Naive B cell (primary cell): ENCODE results near the gene NHERF1. TPM values are rescaled to one million over a fixed set of nuclear protein-coding genes. Genes with fewer than 3 reads are reported as not detected.
A peak's percentile ranks its signal among the peaks of the same experiment; 100 is the strongest.

ENCODE experiments used
- ATAC-seq, 2 donors: fragments of 150-1000 bp; cut with Tn5 transposase; 2 replicates each; pipeline ENCODE4 v1.10.0; 2021; ENCODE audit warnings: low read depth in 2 of 2, mild to moderate bottlenecking in 2 of 2, moderate library complexity in 2 of 2
- DNase-seq: peaks from one replicate; pipeline ENCODE4 v3.0.0; 2022
- H3K27ac Mint-ChIP-seq, 6 donors: one replicate each; pipeline ENCODE4 v1.8.0; 2020 to 2022; ENCODE audit warnings: mild to moderate bottlenecking in 6 of 6, mixed read lengths in 6 of 6, moderate library complexity in 5 of 6, inconsistent platforms in 2 of 6
- H3K27me3 Mint-ChIP-seq, 3 donors: one replicate each; pipeline ENCODE4 v1.8.0; 2021 to 2022; ENCODE audit warnings: mixed read lengths in 3 of 3, mild to moderate bottlenecking in 1 of 3
- H3K36me3 Mint-ChIP-seq, 2 donors: one replicate each; pipeline ENCODE4 v1.8.0; 2020 to 2022; ENCODE audit warnings: mixed read lengths in 2 of 2, inconsistent platforms in 1 of 2, mild to moderate bottlenecking in 1 of 2
- H3K4me1 Mint-ChIP-seq, 3 donors: one replicate each; pipeline ENCODE4 v1.8.0; 2020 to 2022; ENCODE audit warnings: mixed read lengths in 3 of 3, inconsistent platforms in 1 of 3, mild to moderate bottlenecking in 1 of 3, moderate library complexity in 1 of 3
- H3K4me3 Mint-ChIP-seq, 8 donors: one replicate each; pipeline ENCODE4 v1.8.0; 2020 to 2022; ENCODE audit warnings: mild to moderate bottlenecking in 8 of 8, mixed read lengths in 8 of 8, moderate library complexity in 8 of 8, inconsistent platforms in 2 of 8
- H3K9me3 Mint-ChIP-seq, 7 donors: one replicate each; pipeline ENCODE4 v1.8.0; 2020 to 2022; ENCODE audit warnings: mixed read lengths in 7 of 7, mild to moderate bottlenecking in 5 of 7, inconsistent platforms in 2 of 7, moderate library complexity in 1 of 7
- polyA plus RNA-seq, 6 donors: library from polyadenylated mRNA; unstranded; fragments of 300-500 nt; fragmentation: Illumina TruSeq; gene quantifications; one replicate each; pipeline ENCODE4 v1.2.3, GENCODE V29; 2021; ENCODE audit warnings: low read depth in 6 of 6

NHERF1 gene
- polyA plus RNA-seq, 6 donors from 2014 or later = 66.4 to 122 (median 95.9) TPM

DNA sequence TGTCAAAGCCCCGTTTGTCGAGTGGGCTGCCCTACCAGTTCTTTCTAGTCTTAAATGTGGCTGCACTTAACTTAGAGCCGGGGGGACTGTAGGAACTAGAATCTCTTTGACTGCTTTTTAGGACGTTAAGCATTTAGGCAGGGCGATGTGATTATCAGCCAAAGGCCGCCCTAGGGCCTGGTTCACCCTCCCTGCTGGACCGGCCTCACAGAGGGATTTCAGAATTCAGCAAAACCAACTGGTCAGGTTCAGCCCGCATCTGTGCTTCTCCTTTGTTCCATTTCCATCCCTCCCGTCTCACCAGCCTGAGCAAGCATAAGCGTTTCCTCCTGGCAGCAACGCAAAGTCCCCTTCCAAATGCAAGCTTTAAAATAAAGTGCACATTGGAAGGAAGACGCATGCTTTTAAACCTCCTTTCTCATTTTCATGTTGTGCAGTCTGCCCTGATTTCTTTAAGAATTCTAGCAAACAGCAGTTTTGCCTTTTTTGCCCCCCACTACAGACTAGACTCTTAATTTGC lies 44.2 kb downstream of the NHERF1 start:
- Mint-ChIP-seq H3K4me1 (peaks cover 13 to 17% (median 15%) of the 10 kb centered on the region in 3 donors), H3K27me3 (no peaks in the 10 kb centered on the region), H3K9me3 (no peaks in the 10 kb centered on the region), H3K27ac (no peak overlapping the region), H3K4me3 (no peak overlapping the region), H3K36me3 (peaks cover 25 to 29% of the 10 kb centered on the region in 2 donors)
- DNase-seq = no peak
- no peak for ATAC-seq

DNA sequence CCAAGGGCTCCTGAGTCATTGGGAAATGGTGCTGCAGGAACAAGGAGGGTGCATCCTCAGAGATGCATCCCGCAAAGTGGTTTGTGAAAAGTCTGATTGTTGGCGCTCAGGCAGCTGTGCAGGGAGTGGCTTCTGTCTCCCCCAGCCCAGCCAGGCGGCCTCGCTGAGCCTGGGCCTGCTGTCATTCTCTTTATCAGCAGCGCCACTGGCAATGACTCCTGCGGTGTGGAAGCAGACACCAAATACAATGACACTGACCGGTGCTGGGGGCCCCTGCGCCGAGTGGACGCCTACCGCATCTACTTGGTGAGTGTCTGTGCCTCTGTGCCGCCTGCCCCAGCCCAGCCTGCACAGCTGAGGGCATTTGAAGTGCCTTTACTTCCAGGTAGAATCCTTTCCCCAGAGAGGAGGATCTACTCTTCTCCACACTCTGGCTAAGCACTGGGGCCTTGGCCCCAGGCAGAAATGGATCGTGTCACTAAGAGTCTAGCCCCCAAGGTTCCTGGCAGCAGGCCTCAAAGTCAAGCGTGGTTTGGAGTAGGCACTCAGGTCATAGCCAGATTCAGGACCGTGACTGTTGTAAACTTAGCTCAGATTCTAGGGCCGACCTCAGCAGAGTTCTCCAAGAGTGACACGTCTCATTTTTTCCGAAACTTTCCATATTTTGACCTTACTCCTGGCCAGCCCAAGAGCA lies 47.0 kb downstream of the NHERF1 start:
- Mint-ChIP-seq H3K4me3 (no peak overlapping the region), H3K27ac (no peak overlapping the region), H3K9me3 (no peaks in the 10 kb centered on the region), H3K27me3 (no peaks in the 10 kb centered on the region), H3K4me1 (peaks cover 11 to 15% (median 12%) of the 10 kb centered on the region in 3 donors), H3K36me3 (peaks cover 23 to 25% of the 10 kb centered on the region in 2 donors)
- ATAC-seq (no peak), DNase-seq (no peak)

- Mint-ChIP-seq H3K4me1 (peaks cover 5 to 8% (median 7%) of the 10 kb centered on the region in 3 donors), H3K27ac (no peak overlapping the region), H3K4me3 (no peak overlapping the region), H3K36me3 (peaks cover 25 to 26% of the 10 kb centered on the region in 2 donors), H3K9me3 (no peaks in the 10 kb centered on the region), H3K27me3 (no peaks in the 10 kb centered on the region)
- DNase-seq (no peak), ATAC-seq (no peak)
These were observed 47.8 kb downstream of the NHERF1 start for GRCh38 chr17:74796211-74796610.

- H3K9me3 Mint-ChIP-seq = no peaks in the 10 kb centered on the region
- H3K27me3 Mint-ChIP-seq = no peaks in the 10 kb centered on the region
- no peak overlapping the region for H3K27ac Mint-ChIP-seq
- ATAC-seq = no peak
- peaks cover 25 to 31% of the 10 kb centered on the region in 2 donors for H3K36me3 Mint-ChIP-seq
- DNase-seq = no peak
- no peak overlapping the region for H3K4me3 Mint-ChIP-seq
- peaks cover 0 to 3% (median 3%) of the 10 kb centered on the region in 3 donors for H3K4me1 Mint-ChIP-seq
These were observed 48.4 kb downstream of the NHERF1 start for GRCh38 chr17:74796866-74797265.

- H3K27ac Mint-ChIP-seq = no peak overlapping the region
These were observed 49.4 kb downstream of the NHERF1 start for GRCh38 chr17:74797824-74798223.

GRCh38 chr17:74798239-74798707 lies 49.8 kb downstream of the NHERF1 start:
- Mint-ChIP-seq H3K27ac (no peak overlapping the region), H3K4me3 (no peak overlapping the region), H3K27me3 (no peaks in the 10 kb centered on the region), H3K9me3 (no peaks in the 10 kb centered on the region), H3K36me3 (peaks cover 18 to 35% of the 10 kb centered on the region in 2 donors), H3K4me1 (peaks cover 0 to 3% (median 0%) of the 10 kb centered on the region in 3 donors)
- ATAC-seq (no peak), DNase-seq (no peak)

More at GRCh38 chr17:74797824-74798223, 49.4 kb downstream of the NHERF1 start:
- Mint-ChIP-seq H3K4me3 (no peak overlapping the region), H3K27me3 (no peaks in the 10 kb centered on the region), H3K9me3 (no peaks in the 10 kb centered on the region), H3K36me3 (peaks cover 22 to 35% of the 10 kb centered on the region in 2 donors), H3K4me1 (peaks cover 0 to 3% (median 0%) of the 10 kb centered on the region in 3 donors)
- DNase-seq (no peak), ATAC-seq (no peak)

- H3K9me3 Mint-ChIP-seq = no peaks in the 10 kb centered on the region
- peaks cover 16 to 35% of the 10 kb centered on the region in 2 donors for H3K36me3 Mint-ChIP-seq
- no peaks in the 10 kb centered on the region for H3K27me3 Mint-ChIP-seq
- H3K27ac Mint-ChIP-seq = no peak overlapping the region
- DNase-seq = no peak
- H3K4me1 Mint-ChIP-seq = peaks cover 0 to 7% (median 0%) of the 10 kb centered on the region in 3 donors
- ATAC-seq = no peak
- H3K4me3 Mint-ChIP-seq = no peak overlapping the region
These were observed 50.7 kb downstream of the NHERF1 start for GRCh38 chr17:74799097-74799496.

DNA sequence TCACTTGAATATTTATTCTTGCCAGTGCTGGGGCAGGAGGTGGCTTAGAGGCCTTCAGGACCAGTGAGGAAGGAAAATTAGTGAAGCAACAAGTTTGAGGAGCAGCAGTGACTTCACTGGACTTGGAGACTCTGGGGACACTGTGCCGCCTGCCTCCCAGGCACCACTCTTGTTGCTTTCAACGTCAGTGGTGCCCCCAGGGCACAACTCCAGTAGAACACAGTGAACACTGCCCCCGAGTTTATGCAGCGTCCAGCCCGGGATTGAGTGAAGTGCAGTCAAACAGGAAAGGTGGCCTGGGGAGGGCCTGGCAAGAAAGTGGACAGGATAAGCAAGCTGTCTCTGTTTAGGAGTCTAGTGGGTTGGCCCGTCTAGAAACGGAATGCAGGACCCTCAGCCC lies 52.1 kb downstream of the NHERF1 start:
- H3K36me3 Mint-ChIP-seq = peaks cover 10 to 27% of the 10 kb centered on the region in 2 donors
- no peak for ATAC-seq
- H3K4me3 Mint-ChIP-seq = no peak overlapping the region
- H3K9me3 Mint-ChIP-seq = no peaks in the 10 kb centered on the region
- H3K4me1 Mint-ChIP-seq = peaks cover 0 to 8% (median 0%) of the 10 kb centered on the region in 3 donors
- DNase-seq = no peak
- H3K27me3 Mint-ChIP-seq = no peaks in the 10 kb centered on the region
- H3K27ac Mint-ChIP-seq = no peak overlapping the region

DNA sequence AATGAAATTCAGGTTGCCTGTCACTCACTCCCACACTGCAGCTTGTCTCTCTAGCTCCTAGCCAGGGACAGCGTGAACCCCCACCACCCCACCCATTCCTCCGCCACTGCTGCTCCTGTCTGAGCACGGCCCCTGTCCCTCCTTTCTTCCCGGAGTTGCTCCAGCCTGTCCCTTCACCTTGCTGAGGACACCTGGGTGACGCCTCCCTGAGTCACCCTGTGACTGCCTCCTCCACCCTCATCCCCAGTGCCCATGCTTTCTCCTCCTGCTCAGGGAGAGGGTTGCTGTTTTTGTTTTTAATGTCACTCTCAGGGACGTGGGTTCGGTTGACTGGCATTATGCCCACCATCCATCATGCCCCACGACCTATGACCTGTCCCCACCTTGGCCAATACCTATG lies 53.5 kb downstream of the NHERF1 start:
- ATAC-seq (no peak), DNase-seq (no peak)
- Mint-ChIP-seq H3K27me3 (no peaks in the 10 kb centered on the region), H3K27ac (peak overlapping the region in 1 of 6 donors; percentile 32), H3K4me1 (peaks cover 0 to 8% (median 0%) of the 10 kb centered on the region in 3 donors), H3K36me3 (peaks cover 4 to 27% of the 10 kb centered on the region in 2 donors), H3K4me3 (no peak overlapping the region), H3K9me3 (no peaks in the 10 kb centered on the region)

DNA sequence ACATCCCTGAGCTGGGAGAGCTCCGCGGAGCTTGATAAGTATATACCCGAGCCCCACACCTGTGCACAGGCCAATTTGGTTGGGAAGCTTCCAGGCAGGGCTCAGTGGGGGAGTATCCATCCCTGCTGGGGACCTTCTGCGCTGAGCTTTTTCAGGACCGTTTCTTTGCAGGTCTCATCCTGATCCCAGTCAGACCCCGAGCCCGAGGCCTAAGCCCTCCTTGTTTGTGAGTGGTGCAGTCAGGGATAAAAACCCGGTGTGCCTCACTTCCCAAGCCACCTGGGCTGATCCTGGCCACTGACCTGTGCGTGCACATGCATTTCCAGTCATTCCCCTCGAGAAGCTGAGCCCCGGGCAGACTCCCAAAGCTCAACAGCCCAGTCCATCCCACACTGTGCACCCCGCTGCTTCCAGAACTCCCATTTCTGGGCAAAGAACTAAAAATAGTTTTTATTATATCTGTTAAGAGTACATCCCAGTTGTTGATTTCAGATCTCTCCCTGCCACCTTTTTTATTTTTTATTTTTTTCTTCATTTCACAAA lies 55.0 kb downstream of the NHERF1 start:
- peak overlapping the region in 1 of 6 donors; percentile 6 for H3K27ac Mint-ChIP-seq
- no peak for DNase-seq
- no peaks in the 10 kb centered on the region for H3K9me3 Mint-ChIP-seq
- H3K4me3 Mint-ChIP-seq = no peak overlapping the region
- no peaks in the 10 kb centered on the region for H3K27me3 Mint-ChIP-seq
- ATAC-seq = no peak
- H3K4me1 Mint-ChIP-seq = peaks cover 0 to 4% (median 0%) of the 10 kb centered on the region in 3 donors
- H3K36me3 Mint-ChIP-seq = peaks cover 4 to 27% of the 10 kb centered on the region in 2 donors

- H3K27ac Mint-ChIP-seq = peak overlapping the region in 1 of 6 donors; percentile 6
These were observed 55.5 kb downstream of the NHERF1 start for GRCh38 chr17:74803971-74804370.

GRCh38 chr17:74804683-74805082 lies 56.3 kb downstream of the NHERF1 start:
- no peaks in the 10 kb centered on the region for H3K27me3 Mint-ChIP-seq
- no peak overlapping the region for H3K27ac Mint-ChIP-seq
- no peak for DNase-seq

More at GRCh38 chr17:74803971-74804370, 55.5 kb downstream of the NHERF1 start:
- no peaks in the 10 kb centered on the region for H3K27me3 Mint-ChIP-seq
- peak overlapping the region in 1 of 8 donors; percentile 10 for H3K4me3 Mint-ChIP-seq
- ATAC-seq (no peak), DNase-seq (no peak)
- peaks cover 4 to 27% of the 10 kb centered on the region in 2 donors for H3K36me3 Mint-ChIP-seq
- peaks cover 0 to 4% (median 0%) of the 10 kb centered on the region in 3 donors for H3K4me1 Mint-ChIP-seq
- no peaks in the 10 kb centered on the region for H3K9me3 Mint-ChIP-seq

GRCh38 chr17:74805591-74805991 lies 57.2 kb downstream of the NHERF1 start:
- no peak overlapping the region for H3K27ac Mint-ChIP-seq
- peaks cover 4 to 24% of the 10 kb centered on the region in 2 donors for H3K36me3 Mint-ChIP-seq
- no peaks in the 10 kb centered on the region for H3K27me3 Mint-ChIP-seq
- ATAC-seq (no peak), DNase-seq (no peak)
- no peak overlapping the region for H3K4me3 Mint-ChIP-seq
- peaks cover 0 to 4% (median 0%) of the 10 kb centered on the region in 3 donors for H3K4me1 Mint-ChIP-seq
- H3K9me3 Mint-ChIP-seq = no peaks in the 10 kb centered on the region

More at GRCh38 chr17:74804683-74805082, 56.3 kb downstream of the NHERF1 start:
- H3K4me1 Mint-ChIP-seq = peaks cover 0 to 4% (median 0%) of the 10 kb centered on the region in 3 donors
- H3K4me3 Mint-ChIP-seq = no peak overlapping the region
- ATAC-seq = no peak
- no peaks in the 10 kb centered on the region for H3K9me3 Mint-ChIP-seq
- H3K36me3 Mint-ChIP-seq = peaks cover 4 to 24% of the 10 kb centered on the region in 2 donors

GRCh38 chr17:74806334-74806733 lies 57.9 kb downstream of the NHERF1 start:
- Mint-ChIP-seq H3K27ac (no peak overlapping the region), H3K27me3 (no peaks in the 10 kb centered on the region), H3K4me3 (no peak overlapping the region), H3K36me3 (peaks cover 4 to 16% of the 10 kb centered on the region in 2 donors), H3K9me3 (no peaks in the 10 kb centered on the region), H3K4me1 (peaks cover 0 to 4% (median 0%) of the 10 kb centered on the region in 3 donors)
- ATAC-seq = no peak
- no peak for DNase-seq
